Ishikawa (cell line): ENCODE measurements around the gene ZDHHC6.

Experiments
- CEBPB ChIP-seq: IDR thresholded peaks from 2 replicates; pipeline ENCODE4 v1.6.1; 2012
- EP300 ChIP-seq: IDR thresholded peaks from 2 replicates; pipeline ENCODE4 v1.6.1; 2012; ENCODE audit warnings: borderline replicate concordance
- NFIC ChIP-seq: IDR thresholded peaks from 2 replicates; pipeline ENCODE4 v1.6.1; 2012

DNA sequence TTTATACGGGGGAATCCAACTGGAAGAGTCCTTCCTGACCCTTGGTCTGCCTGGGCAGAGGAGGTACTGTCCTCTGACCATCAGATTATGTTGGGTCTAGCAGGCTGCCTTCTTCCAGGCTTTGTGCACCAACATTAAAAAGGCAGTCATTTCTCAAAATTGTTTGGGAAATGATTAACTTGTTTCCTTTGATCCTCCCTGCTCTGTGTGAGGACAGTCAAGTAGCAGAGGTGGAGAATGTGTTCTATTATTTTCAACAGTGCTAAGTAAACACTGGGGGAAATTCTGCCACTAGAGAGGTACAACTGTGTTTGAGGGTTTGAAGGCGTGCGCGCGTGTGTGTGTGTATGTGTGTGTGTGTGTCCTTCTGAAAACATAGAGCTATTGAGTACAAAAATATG, 52.2 kb downstream of the ZDHHC6 start:
- TF ChIP-seq NFIC = no peak
- no peak for TF ChIP-seq EP300
- no peak for TF ChIP-seq CEBPB
